Kidney capillary endothelial cell (primary cell): ENCODE results near the gene TBXT.
A peak's percentile ranks its signal among the peaks of the same experiment; 100 is the strongest.
"Not testable (repeated sequence)": the region's sequence is repeated elsewhere in the genome, so short reads cannot be mapped to it uniquely, and the experiment has no call there.

Source experiments
- DNase-seq: peaks from one replicate; pipeline ENCODE4 v3.0.0-alpha.2; 2018; ENCODE audit warnings: low spot score

TBXT gene

DNA sequence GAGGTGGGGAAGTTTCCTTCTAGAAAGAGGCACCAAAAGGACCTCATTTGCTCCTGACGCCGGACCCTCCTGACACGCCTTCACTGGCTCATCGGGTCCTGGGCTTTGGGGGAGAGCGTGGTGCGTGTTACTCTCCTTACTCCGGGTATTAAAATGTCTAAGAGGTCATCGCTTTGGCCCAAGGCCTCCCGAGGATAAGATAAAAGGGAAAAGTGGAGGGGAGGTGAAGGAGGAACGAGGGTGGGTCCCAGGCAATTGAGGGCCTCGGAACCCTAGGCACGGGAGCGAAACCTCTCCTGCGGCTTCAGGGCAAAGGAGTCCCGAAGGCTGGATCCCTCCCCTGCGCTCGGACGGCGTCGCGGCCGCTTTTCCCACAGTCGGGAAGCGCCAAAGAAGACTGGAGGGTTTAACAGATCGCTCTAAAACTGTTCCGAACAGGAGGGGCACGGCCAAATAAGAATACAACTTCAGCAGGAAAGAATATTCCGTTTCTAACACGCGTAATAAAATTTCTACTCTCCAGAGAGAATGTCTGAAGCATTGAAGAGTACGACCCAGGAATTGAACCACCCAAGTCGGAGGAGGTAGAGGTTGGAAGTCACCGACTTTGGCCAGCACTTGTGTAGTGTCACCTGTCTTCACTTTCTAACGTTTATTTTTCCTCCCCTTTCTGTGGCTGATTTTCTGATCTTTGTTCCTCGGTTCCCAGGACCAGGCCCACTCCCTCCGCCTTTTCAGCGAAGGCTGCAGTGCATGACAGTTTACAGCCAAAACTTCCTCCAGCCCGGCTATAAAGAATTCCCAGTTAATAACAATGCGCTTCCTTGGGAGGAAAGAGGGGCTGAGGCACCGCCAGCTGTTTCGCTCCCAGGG lies 2.1 kb upstream of the TBXT start:
- DNase-seq: no peak

DNA sequence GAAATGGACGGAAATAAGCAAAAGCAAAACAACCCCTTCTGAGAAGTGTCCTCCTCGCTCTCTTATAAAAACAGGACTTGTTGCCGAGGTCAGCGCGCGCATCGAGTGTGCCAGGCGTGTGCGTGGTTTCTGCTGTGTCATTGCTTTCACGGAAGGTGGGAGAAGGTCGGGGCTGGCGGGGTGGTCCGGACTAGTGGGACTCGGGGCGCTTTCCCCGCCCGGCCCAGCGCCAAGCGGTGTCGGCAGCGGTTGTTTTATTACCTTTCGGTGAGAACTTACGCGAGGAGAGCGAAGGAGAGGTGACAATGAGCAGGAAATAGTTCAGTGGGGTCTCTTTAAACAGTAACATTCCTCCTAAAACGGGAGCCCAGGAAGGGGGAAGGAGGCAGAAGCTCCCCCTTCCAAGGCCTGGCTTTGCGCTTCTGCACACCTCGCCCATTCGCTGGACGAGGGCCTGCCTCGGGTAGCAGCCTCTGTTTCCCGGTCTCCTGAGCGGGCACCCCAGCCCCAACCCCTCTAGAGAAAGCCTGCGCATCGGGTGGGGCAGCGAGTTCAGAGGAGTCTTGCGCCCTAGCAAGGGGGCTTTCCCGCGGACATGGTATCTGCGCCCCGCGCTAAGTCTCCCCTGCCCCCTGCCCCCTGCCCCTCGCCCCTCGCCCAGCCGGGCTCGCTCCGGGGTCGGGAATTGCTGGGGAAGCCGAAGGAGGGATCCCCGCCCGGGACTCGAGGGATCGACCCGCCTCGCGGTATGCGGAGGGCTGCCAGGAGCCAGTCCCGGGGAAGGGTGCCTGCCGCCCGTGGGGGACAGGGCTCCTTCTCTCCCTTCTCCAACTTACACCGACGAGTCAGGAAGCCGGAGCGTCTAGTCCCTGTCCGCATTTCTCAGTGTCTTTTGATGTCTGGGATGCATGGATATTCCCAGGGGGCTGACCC lies 1.2 kb upstream of the TBXT start:
- no peak for DNase-seq

DNA sequence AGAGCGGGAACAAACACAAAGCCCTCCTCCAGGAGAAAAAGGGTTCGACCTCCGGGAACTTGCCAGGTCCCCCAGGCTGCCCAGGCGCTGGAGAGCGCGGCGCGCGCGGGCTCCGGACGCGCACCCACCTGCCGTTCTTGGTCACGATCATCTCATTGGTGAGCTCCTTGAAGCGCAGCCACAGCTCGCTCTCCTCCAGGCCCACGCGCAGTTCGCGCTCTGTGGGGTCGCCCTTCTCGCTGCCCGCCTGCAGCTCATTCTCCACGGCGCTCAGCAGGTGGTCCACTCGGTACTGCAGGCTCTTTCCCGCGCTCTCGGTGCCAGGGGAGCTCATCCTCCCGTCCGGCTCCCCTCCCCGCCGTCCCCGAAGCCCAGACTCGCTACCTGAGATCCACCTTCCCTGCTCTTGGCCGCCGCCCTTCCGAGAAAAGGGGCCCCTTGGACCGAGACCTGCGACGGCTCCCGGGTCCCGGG lies 356 bp downstream of the TBXT start:
- no peak for DNase-seq

DNA sequence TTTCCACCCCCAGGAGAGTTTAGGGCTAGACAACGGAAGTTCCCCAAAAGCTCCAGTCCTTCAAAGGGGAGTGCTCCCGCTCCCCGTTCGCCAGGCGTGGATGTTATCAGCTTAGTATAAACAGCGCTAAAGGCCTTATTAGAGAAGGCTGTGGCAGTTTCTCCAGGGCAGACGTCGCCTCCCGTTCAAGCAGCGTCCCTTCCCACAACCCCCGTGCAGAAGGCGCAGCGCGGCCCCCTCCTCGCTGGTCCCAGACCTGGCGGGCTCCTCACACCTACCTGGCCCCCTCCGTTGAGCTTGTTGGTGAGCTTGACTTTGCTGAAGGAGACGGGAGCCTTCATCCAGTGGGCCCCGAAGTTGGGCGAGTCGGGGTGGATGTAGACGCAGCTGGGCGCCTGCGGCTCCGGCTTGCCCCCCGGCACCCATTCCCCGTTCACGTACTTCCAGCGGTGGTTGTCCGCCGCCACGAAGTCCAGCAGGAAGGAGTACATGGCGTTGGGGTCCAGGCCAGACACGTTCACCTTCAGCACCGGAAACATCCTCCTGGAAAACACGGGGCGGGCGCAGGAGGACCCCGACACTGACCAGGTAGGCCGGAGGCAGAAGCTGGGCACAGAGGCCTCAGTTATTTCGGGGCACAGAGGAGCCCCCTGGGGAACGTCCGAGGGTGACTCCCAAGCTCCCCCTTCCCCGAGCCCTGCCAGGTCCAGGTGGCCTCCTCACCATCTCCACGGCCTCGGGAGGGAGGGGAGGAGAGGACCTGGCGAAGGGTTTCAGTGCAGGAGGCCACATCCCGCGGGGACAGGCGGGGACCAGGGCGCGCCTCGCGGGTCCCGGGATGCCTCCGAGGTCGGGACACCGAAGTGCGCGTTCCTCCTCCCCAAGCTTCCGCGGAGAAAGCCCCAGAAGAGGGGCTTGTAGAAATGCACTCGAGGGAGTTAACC lies 1.1 kb downstream of the TBXT start:
- DNase-seq: no peak

DNA sequence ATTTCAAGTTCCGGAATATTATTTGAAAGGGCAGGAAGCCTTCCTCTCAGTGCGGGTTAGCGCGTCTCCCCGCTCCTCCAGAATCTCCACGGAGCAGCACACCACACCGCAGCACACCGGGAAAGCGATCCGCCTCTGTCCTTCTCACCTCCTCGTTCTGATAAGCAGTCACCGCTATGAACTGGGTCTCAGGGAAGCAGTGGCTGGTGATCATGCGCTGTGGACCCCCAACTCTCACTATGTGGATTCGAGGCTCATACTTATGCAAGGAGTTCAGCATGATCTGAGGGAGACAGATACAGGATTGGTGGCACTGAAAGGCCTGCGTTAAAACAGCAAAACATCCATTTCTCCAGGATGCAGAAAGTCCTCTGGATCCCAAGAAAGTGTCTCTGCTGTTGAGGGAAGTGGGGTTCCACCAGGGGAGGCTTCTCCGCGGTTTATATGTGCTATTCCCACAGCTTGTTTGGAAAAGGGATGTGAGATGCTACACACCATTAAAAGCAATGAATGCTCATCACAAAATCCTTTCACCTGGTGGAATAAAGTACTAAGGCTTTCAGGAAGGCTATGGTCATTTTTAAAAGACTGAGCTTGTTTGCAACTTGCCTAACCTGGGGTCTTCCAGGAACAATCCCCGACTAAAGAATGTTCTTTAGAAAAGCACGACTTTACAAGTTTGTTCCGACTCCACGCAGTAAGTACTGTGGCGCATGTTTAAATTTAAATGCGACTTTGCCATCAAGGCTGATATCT lies 1.9 kb downstream of the TBXT start:
- DNase-seq: no peak

DNA sequence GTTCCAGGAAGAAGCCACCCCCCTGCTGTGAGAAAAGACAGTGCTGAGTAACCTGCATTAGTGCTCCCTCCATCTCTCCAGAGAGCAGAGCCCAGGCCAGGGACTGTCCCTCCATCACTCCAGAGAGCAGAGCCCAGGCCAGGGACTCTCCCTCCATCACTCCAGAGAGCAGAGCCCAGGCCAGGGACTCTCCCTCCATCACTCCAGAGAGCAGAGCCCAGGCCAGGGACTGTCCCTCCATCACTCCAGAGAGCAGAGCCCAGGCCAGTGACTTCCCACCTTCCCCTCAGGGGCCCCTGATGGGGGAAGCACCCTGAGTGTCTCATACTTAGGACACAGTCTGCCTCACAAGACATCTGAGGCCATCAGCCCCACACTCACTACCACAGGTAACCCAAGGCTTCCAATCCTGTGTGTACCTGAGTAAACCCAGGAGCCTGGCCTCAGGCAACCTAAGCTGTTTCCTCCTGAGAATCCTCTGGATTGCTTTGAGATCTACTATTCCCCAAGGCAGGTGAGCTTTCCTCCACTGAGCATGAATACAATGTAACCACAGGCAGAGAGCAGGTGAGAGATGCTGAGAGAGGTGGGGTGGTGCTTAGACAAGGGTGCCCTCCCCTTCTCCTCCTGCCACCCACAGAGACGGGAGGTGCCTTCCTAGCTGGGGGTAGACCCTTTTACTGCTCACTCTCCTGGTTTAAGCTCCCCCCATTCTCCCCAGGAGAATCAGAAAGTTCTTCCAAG lies 4.9 kb downstream of the TBXT start:
- DNase-seq: no peak

DNA sequence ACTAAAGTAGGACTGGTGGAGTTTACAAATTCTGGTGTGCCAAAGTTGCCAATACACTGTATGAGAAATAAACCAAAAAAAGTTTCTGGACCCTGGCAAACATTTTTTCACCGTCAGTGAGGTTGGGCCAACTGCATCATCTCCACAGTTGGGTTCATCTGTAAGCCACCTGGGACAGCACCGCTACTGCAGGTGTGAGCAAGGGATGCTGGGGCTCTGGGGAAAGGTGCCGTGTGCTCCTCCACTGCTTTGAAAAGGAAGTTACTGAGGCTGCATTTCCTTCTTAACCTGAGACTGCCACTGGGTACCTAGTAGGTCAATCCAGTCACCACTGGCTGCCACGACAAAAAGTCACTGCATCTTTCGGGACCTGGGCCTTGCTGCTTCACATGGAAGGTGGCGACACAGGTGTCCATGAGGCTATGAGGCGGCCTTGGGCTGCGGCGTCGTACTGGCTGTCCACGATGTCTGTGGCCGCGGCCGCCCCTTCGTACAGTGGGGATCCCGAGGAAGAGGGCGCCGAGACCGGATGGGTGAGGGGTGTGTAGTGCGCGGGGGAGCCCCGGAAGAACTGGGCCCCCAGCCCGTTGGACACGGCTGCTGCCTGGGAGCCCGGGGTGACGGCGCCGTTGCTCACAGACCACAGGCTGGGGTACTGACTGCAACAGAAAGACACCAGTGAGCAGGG lies 9.6 kb downstream of the TBXT start:
- DNase-seq: no peak

DNA sequence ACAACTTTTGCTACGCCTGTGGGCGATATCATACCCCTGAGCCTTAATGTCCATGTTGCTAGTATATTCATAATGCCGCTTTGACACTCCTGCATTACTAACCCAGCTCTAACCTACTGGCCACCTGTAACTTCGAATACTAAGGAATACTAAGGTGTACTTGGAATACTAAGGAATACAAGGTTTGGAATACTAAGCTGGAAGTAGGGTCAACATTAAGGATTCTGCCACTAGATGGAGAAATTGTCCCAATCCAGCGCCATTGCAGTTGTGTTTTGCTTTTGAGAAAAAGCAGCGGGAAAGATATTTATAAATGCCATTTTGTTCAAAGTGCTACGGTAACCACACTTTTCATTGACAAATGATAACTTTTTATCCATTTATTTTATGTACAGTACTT lies 10.7 kb downstream of the TBXT start:
- no peak for DNase-seq

DNA sequence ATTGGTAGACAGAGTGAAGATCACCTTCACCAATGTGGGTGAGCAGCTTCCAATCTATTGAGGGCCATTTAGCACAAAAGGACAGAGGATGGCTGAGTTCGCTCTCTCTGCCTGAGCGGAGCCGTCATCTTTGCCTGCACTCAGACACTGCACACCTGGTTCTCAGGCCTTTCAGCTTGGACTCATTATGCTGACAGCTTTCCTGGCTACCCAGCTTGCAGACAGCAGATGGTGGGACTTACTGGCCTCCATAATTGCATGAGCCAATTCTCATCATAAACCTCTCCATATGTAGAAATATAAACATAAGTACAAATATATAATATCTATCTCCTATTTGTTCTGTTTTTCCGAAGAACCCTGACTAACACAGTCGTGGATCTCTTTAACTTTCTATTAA lies 13.7 kb downstream of the TBXT start:
- DNase-seq: no peak

DNA sequence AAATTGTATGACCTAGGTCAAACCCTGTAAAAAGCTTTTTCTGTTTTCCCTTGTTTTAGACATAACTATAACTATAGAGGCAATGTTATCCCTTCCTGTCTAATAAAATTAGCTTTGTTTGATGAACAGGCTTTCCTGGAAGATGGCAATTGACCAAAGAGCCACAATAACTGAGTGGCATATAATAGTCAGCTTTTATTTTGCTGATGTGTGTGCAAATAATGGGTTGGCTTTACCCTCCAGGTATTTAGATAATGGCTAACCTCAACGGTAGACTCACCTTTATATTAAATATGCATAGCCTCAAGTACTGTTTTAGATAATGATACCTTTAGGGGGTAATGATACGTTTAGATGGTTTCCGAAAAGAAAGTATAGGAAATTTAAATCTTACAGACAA lies 15.0 kb downstream of the TBXT start:
- no peak for DNase-seq

DNA sequence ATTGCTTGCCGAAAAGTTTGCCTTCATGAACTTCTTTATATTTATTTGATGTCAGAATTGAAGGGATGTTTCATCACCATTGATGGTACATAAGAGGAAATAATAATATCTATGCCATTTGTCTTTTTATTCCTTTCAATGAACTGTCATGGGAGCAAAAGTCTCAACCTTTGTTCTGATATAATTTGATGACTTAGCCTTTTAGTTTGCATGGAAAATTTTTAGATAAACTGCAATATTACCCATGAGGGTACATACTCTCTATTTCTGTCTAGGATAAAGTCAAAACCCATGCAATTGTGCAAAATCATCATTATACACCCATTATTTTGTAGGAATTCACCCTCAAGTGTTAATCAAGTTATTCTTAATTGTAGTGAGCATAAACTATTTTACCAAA lies 15.9 kb downstream of the TBXT start:
- no peak for DNase-seq

DNA sequence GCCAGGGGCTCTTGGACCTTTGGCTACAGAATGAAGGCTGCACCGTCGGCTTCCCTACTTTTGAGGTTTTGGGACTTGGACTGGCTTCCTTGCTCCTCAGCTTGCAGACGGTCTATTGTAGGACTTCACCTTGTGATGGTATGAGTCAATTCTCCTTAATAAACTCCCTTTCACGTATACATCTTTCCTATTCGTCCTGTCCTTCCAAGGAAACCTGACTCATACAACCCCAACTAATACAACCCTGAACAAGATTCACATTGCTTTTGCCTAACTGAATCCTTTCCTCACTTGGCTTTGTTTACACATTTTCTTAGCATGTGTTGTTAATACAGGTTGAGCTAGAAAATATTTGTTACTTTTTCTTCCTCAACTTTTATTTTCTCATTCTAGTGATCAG lies 21.9 kb downstream of the TBXT start:
- DNase-seq: no peak

DNA sequence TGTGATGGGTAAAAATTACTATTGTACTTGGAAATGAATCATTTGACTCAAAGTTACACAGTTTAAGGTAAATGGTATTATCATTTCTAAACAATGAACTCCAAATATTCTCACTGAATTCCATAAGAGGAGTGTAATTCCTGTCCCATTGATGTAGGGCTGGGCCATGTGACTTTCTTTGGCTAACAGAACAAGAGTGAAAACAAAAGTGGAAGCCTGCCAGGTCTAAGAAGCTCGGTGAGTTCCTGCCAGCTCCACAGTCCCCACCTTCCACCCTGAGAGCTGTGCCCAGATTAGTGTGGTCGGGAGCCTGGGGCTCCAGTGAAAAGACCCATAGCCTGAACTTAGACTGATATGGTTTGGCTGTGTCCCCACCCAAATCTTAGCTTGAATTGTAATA lies 24.6 kb downstream of the TBXT start:
- peak; percentile 15 for DNase-seq

DNA sequence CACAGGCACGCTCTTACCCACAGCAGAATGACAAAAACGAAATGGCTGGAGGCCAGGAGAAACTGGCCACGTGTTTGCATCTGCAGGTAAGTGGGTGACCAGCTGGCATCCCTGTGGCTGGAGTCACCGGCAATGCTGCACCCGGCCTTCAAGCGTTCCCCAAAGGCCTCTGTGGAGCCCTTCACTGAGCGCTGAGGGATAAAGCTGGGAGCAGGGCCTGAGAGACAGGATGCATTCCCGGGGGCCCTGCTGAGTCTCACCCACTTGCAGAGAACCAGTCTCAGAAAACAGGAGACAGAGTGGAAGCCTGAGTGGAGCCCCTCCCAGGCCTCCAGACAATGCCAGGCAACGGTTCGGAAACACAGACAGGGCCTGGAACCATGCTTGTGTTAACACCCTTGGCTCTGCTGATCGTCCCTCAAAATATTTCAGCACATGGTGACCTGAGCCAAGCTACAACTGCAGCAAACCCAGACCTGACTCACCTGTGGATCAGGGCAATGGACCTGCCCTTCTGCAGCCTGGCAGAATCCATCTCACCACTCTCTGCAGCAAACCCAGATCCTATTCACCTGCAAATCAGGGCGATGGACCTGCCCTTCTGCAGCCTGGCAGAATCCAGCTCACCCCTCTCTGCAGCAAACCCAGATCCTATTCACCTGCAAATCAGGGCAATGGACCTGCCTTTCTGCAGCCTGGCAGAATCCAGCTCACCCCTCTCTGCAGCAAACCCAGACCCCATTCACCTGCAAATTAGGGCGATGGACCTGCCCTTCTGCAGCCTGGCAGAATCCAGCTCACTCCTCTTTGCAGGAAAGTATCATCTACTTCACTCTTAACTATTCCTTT lies 39.8 kb downstream of the TBXT start:
- no peak for DNase-seq

DNA sequence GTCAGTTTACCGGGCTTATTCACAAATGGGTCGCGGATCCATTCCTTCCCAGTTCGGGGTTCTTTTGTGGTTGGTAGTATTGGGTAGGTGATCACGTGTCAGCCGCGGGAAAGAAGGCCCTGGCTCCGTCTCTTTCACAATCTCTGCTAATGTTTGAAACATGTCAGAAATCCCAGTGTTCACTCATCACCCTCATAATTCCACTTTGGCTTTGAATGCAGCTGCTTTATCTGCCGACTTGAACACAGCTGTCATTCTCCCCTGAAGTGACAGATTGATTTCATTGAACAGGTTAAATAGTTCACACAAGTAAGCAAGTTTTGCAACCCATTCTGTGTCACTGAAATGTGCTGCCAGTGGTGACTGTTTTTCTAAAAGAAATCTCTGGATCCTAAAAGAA lies 44.5 kb downstream of the TBXT start:
- not testable (repeated sequence) for DNase-seq

DNA sequence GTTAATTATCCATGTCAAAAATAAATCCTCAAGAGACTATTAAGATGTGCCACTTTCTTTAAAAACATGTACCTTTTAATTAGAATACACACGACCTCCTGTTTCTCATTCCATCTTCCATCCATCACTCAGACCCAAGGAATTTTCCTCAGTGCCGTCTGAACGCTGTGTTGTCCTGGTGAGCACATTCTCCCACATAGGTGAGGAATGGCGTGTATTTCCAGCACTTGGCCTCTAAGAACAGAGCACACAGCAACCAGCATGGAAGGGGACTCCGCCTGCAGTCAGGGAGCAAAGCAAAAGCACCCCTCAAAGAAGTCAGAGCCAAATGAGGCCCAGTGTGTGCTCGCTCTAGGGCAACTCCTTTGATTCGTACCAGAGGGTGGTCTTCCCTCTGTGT lies 45.9 kb downstream of the TBXT start:
- no peak for DNase-seq

DNA sequence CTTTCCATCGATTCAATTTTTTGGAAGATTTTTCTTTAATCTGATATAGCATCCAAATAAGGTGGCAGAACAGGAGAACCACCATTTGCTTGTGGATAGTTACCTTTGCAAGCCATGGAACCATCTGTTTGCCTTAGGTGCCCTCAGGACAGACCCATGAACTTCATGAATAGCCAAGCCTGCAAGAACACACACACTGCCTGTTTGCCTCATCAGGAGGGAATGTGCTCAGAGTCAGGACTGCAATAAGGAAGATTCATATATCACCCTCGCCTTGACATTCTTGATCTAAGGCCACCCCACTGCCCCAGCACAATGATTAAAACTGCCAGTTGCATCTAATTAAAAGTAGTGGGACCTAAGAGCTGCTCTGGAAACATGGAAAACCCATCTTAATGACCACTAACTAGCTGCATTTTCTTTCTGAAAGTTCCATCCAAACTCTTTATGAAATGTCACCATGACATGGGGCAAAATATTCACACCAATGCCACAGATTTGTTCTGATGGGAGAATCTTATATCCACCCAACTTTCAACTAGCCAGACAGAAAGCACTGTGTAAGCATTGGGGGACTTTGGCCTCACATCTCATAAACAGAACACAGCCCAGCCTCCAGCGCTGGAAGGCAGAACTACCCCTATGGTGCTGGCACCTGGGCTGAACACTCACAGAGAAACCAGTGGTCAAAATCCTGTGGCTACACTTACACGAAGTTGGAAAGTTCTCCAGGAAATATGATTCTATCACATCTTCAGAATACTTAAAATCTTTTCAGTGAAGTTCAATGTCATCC lies 48.3 kb downstream of the TBXT start:
- DNase-seq: no peak

DNA sequence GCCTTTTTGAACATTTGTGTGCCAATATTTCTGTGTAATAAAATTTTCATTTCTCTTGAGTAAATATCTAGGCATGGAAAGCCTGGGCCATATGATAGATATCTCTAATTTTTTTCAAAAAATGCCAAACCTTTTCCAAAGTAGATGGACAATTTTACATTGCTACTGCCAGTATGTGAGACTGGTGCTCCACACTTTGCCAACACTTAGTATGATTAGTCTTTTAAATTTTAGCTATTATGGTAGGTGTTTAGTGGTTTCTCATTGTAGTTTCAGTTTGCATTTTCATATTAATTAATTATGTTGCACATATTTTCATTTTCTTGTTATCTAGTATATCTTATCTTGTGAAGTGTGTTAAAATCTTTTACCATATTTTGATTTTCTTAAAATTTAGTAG lies 52.0 kb downstream of the TBXT start:
- no peak for DNase-seq
